Neural cell (in vitro differentiated cells): ENCODE measurements around the gene LGALS12. TPM values are rescaled to one million over a fixed set of nuclear protein-coding genes. Genes with fewer than 3 reads are reported as not detected.

Source experiments
- H2AFZ ChIP-seq: fragments of 200-600, 300-800 bp; sonication (generic), shearing (Covaris generic); 2 replicates; pipeline ENCODE4 v1.6.0; 2014; ENCODE audit warnings: low read depth, mild to moderate bottlenecking, antibody characterized with exemption, low read length, moderate library complexity
- H3F3A ChIP-seq: fragments of 200-600 bp; shearing (Covaris generic); 2 replicates; pipeline ENCODE4 v1.6.1; 2016; ENCODE audit warnings: mild to moderate bottlenecking, moderate library complexity, mixed read lengths, antibody characterized with exemption, low read length; ENCODE audit not compliant: insufficient read depth, poor library complexity, severe bottlenecking
- H3K27ac ChIP-seq: fragments of 200-600, 300-800 bp; sonication (generic), shearing (Covaris generic); 2 replicates; pipeline ENCODE4 v1.5.1; 2014; ENCODE audit warnings: mild to moderate bottlenecking, low read length, moderate library complexity
- H3K27me3 ChIP-seq: fragments of 300-800, 200-600 bp; sonication (generic), shearing (Covaris generic); 2 replicates; pipeline ENCODE4 v1.6.0; 2014; ENCODE audit warnings: mild to moderate bottlenecking, low read depth, low read length, moderate library complexity; ENCODE audit not compliant: insufficient read depth
- H3K36me3 ChIP-seq: fragments of 300-800, 200-600 bp; sonication (generic), shearing (Covaris generic); 2 replicates; pipeline ENCODE4 v1.5.1; 2014; ENCODE audit warnings: mild to moderate bottlenecking, antibody characterized with exemption, low read length, moderate library complexity; ENCODE audit not compliant: insufficient read depth
- H3K4me2 ChIP-seq: fragments of 300-800, 200-600 bp; sonication (generic), shearing (Covaris generic); 2 replicates; pipeline ENCODE4 v1.6.0; 2014; ENCODE audit warnings: mild to moderate bottlenecking, low read length
- H3K4me3 ChIP-seq: fragments of 300-800, 200-600 bp; sonication (generic), shearing (Covaris generic); 2 replicates; pipeline ENCODE4 v1.5.1; 2014; ENCODE audit warnings: mild to moderate bottlenecking, low read length, moderate library complexity
- H3K79me2 ChIP-seq: fragments of 200-600 bp; shearing (Covaris generic); replicated peaks from 2 replicates; pipeline ENCODE4 v1.6.0; 2014; ENCODE audit warnings: mild to moderate bottlenecking, low read length, moderate library complexity; ENCODE audit not compliant: insufficient read depth
- H3K9ac ChIP-seq: fragments of 300-800, 200-600 bp; sonication (generic), shearing (Covaris generic); 2 replicates; pipeline ENCODE4 v1.6.1; 2016; ENCODE audit warnings: mild to moderate bottlenecking, low read length, mixed read lengths
- H3K9me2 ChIP-seq: fragments of 200-600 bp; shearing (Covaris generic); 2 replicates; pipeline ENCODE4 v1.6.1; 2016; ENCODE audit warnings: mild to moderate bottlenecking, low read length, mixed read lengths; ENCODE audit not compliant: insufficient read depth
- H3K9me3 ChIP-seq: fragments of 200-600, 300-800 bp; sonication (generic), shearing (Covaris generic); 2 replicates; pipeline ENCODE4 v1.6.1; 2016; ENCODE audit warnings: mild to moderate bottlenecking, mixed run types, low read length, moderate library complexity, mixed read lengths
- H4K20me1 ChIP-seq: fragments of 200-600 bp; shearing (Covaris generic); 2 replicates; pipeline ENCODE4 v1.6.1; 2016; ENCODE audit warnings: mild to moderate bottlenecking, mixed run types; ENCODE audit not compliant: insufficient read depth
- EP300 ChIP-seq: fragments of 450-650 bp; conservative IDR thresholded peaks from 2 replicates; pipeline ENCODE4 v1.6.1; 2014; ENCODE audit warnings: antibody characterized with exemption, mild to moderate bottlenecking, moderate library complexity; ENCODE audit not compliant: poor library complexity, severe bottlenecking
- EZH2 ChIP-seq: fragments of 200-600, 300-800 bp; shearing (Covaris generic), sonication (generic); IDR thresholded peaks from 2 replicates; pipeline ENCODE4 v1.6.1; 2014; ENCODE audit warnings: antibody characterized with exemption, low read length, borderline replicate concordance, mild to moderate bottlenecking; ENCODE audit not compliant: insufficient read depth, poor library complexity, severe bottlenecking
- MXI1 ChIP-seq: fragments of 450-650 bp; conservative IDR thresholded peaks from 2 replicates; pipeline ENCODE4 v1.6.1; 2014; ENCODE audit warnings: antibody characterized with exemption, mild to moderate bottlenecking; ENCODE audit not compliant: poor library complexity, severe bottlenecking
- POLR2AphosphoS5 ChIP-seq: IDR thresholded peaks from 2 replicates; pipeline ENCODE4 v1.6.1; 2012
- RAD21 ChIP-seq: fragments of 450-650 bp; conservative IDR thresholded peaks from 2 replicates; pipeline ENCODE4 v1.6.1; 2014; ENCODE audit warnings: antibody characterized with exemption, mild to moderate bottlenecking, moderate library complexity
- SMC3 ChIP-seq: fragments of 450-650 bp; conservative IDR thresholded peaks from 2 replicates; pipeline ENCODE4 v1.6.1; 2014; ENCODE audit warnings: antibody characterized with exemption, mild to moderate bottlenecking, moderate library complexity; ENCODE audit not compliant: poor library complexity
- TAF1 ChIP-seq: IDR thresholded peaks from 2 replicates; pipeline ENCODE4 v1.6.1; 2012; ENCODE audit warnings: low read depth
- polyA plus RNA-seq: library from polyadenylated mRNA; depleted of rRNA; stranded (reverse); fragments of >200 nt; gene quantifications from 2 replicates; pipeline ENCODE4 v1.2.3, GENCODE V29; 2014
- TF ChIP-seq, protein P1 (sequence below): IDR thresholded peaks from 2 replicates; pipeline ENCODE4 v1.6.1; 2012; ENCODE audit warnings: borderline replicate concordance
- TF ChIP-seq, protein P2 (sequence below): fragments of 450-650 bp; IDR thresholded peaks from 2 replicates; pipeline ENCODE4 v1.5.1; 2014; ENCODE audit warnings: antibody characterized with exemption, mild to moderate bottlenecking, moderate library complexity; ENCODE audit not compliant: poor library complexity, severe bottlenecking

Gene LGALS12
- polyA plus RNA-seq, 1 donor from 2014 or later = not detected

DNA sequence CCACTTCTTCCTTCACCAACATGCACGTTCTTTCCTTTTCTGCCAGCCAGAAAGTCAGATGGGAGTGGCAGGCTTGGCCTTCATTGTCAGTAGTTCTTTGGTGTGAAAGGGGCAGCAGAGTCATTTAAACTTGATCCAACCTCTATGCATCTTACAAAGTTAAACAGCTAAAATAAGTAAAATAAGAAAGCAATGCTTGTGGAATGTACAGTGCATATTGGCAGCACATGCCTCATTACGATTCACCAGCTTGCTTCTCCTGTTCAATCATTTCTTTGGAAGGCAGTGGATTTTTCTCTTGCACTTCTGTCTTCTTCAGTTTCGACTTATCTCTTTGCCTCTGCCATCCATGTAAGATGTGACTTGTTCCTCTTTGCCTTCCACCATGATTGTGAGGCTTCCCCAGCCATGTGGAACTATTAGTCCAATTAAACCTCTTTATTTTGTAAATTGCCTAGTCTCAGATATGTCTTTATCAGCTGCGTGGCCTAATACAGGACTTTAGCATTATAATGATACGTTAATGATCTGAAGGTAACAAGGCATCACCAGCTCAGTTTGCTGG, 14.8 kb downstream of the LGALS12 start:
- no peaks in the 10 kb centered on the region for H3F3A ChIP-seq
- no peak overlapping the region for H2AFZ ChIP-seq
- H3K27ac ChIP-seq = no peak overlapping the region
- H3K79me2 ChIP-seq = no peaks in the 10 kb centered on the region
- no peaks in the 10 kb centered on the region for H3K9me2 ChIP-seq
- no peaks in the 10 kb centered on the region for H3K9me3 ChIP-seq
- TF ChIP-seq, protein P1, sequence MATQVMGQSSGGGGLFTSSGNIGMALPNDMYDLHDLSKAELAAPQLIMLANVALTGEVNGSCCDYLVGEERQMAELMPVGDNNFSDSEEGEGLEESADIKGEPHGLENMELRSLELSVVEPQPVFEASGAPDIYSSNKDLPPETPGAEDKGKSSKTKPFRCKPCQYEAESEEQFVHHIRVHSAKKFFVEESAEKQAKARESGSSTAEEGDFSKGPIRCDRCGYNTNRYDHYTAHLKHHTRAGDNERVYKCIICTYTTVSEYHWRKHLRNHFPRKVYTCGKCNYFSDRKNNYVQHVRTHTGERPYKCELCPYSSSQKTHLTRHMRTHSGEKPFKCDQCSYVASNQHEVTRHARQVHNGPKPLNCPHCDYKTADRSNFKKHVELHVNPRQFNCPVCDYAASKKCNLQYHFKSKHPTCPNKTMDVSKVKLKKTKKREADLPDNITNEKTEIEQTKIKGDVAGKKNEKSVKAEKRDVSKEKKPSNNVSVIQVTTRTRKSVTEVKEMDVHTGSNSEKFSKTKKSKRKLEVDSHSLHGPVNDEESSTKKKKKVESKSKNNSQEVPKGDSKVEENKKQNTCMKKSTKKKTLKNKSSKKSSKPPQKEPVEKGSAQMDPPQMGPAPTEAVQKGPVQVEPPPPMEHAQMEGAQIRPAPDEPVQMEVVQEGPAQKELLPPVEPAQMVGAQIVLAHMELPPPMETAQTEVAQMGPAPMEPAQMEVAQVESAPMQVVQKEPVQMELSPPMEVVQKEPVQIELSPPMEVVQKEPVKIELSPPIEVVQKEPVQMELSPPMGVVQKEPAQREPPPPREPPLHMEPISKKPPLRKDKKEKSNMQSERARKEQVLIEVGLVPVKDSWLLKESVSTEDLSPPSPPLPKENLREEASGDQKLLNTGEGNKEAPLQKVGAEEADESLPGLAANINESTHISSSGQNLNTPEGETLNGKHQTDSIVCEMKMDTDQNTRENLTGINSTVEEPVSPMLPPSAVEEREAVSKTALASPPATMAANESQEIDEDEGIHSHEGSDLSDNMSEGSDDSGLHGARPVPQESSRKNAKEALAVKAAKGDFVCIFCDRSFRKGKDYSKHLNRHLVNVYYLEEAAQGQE = no peak
- no peak for TF ChIP-seq EZH2
- TF ChIP-seq SMC3 = no peak
- TF ChIP-seq RAD21 = no peak
- no peak for TF ChIP-seq MXI1
- TF ChIP-seq EP300 = no peak
- TF ChIP-seq, protein P2, sequence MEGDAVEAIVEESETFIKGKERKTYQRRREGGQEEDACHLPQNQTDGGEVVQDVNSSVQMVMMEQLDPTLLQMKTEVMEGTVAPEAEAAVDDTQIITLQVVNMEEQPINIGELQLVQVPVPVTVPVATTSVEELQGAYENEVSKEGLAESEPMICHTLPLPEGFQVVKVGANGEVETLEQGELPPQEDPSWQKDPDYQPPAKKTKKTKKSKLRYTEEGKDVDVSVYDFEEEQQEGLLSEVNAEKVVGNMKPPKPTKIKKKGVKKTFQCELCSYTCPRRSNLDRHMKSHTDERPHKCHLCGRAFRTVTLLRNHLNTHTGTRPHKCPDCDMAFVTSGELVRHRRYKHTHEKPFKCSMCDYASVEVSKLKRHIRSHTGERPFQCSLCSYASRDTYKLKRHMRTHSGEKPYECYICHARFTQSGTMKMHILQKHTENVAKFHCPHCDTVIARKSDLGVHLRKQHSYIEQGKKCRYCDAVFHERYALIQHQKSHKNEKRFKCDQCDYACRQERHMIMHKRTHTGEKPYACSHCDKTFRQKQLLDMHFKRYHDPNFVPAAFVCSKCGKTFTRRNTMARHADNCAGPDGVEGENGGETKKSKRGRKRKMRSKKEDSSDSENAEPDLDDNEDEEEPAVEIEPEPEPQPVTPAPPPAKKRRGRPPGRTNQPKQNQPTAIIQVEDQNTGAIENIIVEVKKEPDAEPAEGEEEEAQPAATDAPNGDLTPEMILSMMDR = no peak
- no peak for TF ChIP-seq POLR2AphosphoS5
- no peak for TF ChIP-seq TAF1
- H3K27me3 ChIP-seq = no peaks in the 10 kb centered on the region
- H3K36me3 ChIP-seq = no peaks in the 10 kb centered on the region
- no peak overlapping the region for H3K4me3 ChIP-seq
- no peak overlapping the region for H3K4me2 ChIP-seq
- no peak overlapping the region for H3K9ac ChIP-seq
- H4K20me1 ChIP-seq = no peaks in the 10 kb centered on the region

DNA sequence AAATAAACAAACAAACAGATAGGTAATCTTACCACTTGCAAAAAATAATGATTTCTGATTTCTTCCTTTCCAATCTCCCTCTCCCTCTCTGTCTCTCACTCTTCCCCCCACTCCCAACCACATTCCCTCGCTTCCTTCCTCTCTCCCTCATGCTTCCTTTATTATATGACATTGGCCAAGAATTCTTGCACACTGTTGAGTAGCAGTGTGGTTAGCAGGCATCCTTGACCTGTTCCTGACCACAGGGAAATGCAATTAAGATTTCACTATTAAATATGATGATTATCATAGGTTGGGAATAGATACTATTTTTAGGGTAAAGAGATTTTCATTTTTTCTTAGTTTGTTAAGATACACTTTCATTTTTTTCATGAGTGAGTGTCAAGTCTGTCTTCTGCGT, 16.0 kb downstream of the LGALS12 start:
- no peaks in the 10 kb centered on the region for H4K20me1 ChIP-seq
- H3K9me2 ChIP-seq = no peaks in the 10 kb centered on the region
- H3K4me3 ChIP-seq = no peak overlapping the region
- H3K9me3 ChIP-seq = no peaks in the 10 kb centered on the region
- H3K27me3 ChIP-seq = no peaks in the 10 kb centered on the region
- H3K9ac ChIP-seq = no peak overlapping the region
- H3K79me2 ChIP-seq = no peaks in the 10 kb centered on the region
- no peak overlapping the region for H2AFZ ChIP-seq
- no peak overlapping the region for H3K4me2 ChIP-seq
- no peaks in the 10 kb centered on the region for H3F3A ChIP-seq
- H3K36me3 ChIP-seq = no peaks in the 10 kb centered on the region
- TF ChIP-seq EZH2 = no peak
- TF ChIP-seq, protein P1 = no peak
- no peak for TF ChIP-seq SMC3
- no peak for TF ChIP-seq EP300
- no peak overlapping the region for H3K27ac ChIP-seq
